ENCODE measurements around the gene EVI5L.
"Not testable (repeated sequence)": the region's sequence is repeated elsewhere in the genome, so short reads cannot be mapped to it uniquely, and the experiment has no call there.

EVI5L gene

GRCh38 chr19:7829561-7830271 lies at the start of gene EVI5L:
Gene EVI5L, plus strand, starts transcription at chr19:7830218. Its CDS starts 16,325 bp downstream, at chr19:7846543.
- in situ Hi-C loops (cut with MboI; ENCODE audit: low pct_unique_long_range_greater_than_20kb, low sequenced_read_pairs) = no loop called here
- DNase-seq = peak; percentile 100

- in situ Hi-C loops (cut with MboI; ENCODE audit: low pct_unique_long_range_greater_than_20kb, low sequenced_read_pairs) = no loop called here
- no peak for DNase-seq
These were observed 48.9 kb upstream of the EVI5L start for GRCh38 chr19:7781157-7781556.

- in situ Hi-C loops (cut with MboI; ENCODE audit: low pct_unique_long_range_greater_than_20kb, low sequenced_read_pairs) = no loop called here
- DNase-seq = peak; percentile 68
These were observed 46.0 kb upstream of the EVI5L start for GRCh38 chr19:7783991-7784423.

- in situ Hi-C loops (cut with MboI; ENCODE audit: low pct_unique_long_range_greater_than_20kb, low sequenced_read_pairs) = no loop called here
- DNase-seq = no peak
These were observed 45.2 kb upstream of the EVI5L start for GRCh38 chr19:7784856-7785255.

- in situ Hi-C loops (cut with MboI; ENCODE audit: low pct_unique_long_range_greater_than_20kb, low sequenced_read_pairs) = no loop called here
- no peak for DNase-seq
These were observed 42.9 kb upstream of the EVI5L start for GRCh38 chr19:7787141-7787540.

GRCh38 chr19:7787602-7788177 lies 42.3 kb upstream of the EVI5L start:
- no peak for DNase-seq
- in situ Hi-C loops (cut with MboI; ENCODE audit: low pct_unique_long_range_greater_than_20kb, low sequenced_read_pairs) = no loop called here

- in situ Hi-C loops (cut with MboI; ENCODE audit: low pct_unique_long_range_greater_than_20kb, low sequenced_read_pairs) = no loop called here
These were observed 41.7 kb upstream of the EVI5L start for GRCh38 chr19:7788178-7788932.

GRCh38 chr19:7788933-7789323 lies 41.1 kb upstream of the EVI5L start:
- no peak for DNase-seq
- in situ Hi-C loops (cut with MboI; ENCODE audit: low pct_unique_long_range_greater_than_20kb, low sequenced_read_pairs) = no loop called here

More at GRCh38 chr19:7788178-7788932, 41.7 kb upstream of the EVI5L start:
- DNase-seq = no peak

- DNase-seq = no peak
- in situ Hi-C loops (cut with MboI; ENCODE audit: low pct_unique_long_range_greater_than_20kb, low sequenced_read_pairs) = no loop called here
These were observed 40.6 kb upstream of the EVI5L start for GRCh38 chr19:7789447-7789846.

GRCh38 chr19:7790416-7790815 lies 39.6 kb upstream of the EVI5L start:
- in situ Hi-C loops (cut with MboI; ENCODE audit: low pct_unique_long_range_greater_than_20kb, low sequenced_read_pairs) = no loop called here
- no peak for DNase-seq

- no peak for DNase-seq
- in situ Hi-C loops (cut with MboI; ENCODE audit: low pct_unique_long_range_greater_than_20kb, low sequenced_read_pairs) = no loop called here
These were observed 37.7 kb upstream of the EVI5L start for GRCh38 chr19:7792281-7792680.

- DNase-seq; in situ Hi-C loops (cut with MboI; ENCODE audit: low pct_unique_long_range_greater_than_20kb, low sequenced_read_pairs): not testable (repeated sequence)
These were observed 37.3 kb upstream of the EVI5L start for GRCh38 chr19:7792701-7793100.

- no peak for DNase-seq
- in situ Hi-C loops (cut with MboI; ENCODE audit: low pct_unique_long_range_greater_than_20kb, low sequenced_read_pairs) = no loop called here
These were observed 36.5 kb upstream of the EVI5L start for GRCh38 chr19:7793493-7793892.

GRCh38 chr19:7795555-7796161 lies 34.4 kb upstream of the EVI5L start:
- in situ Hi-C loops (cut with MboI; ENCODE audit: low pct_unique_long_range_greater_than_20kb, low sequenced_read_pairs) = no loop called here
- DNase-seq = no peak

GRCh38 chr19:7799640-7800355 lies 30.2 kb upstream of the EVI5L start:
- in situ Hi-C loops (cut with MboI; ENCODE audit: low pct_unique_long_range_greater_than_20kb, low sequenced_read_pairs) = no loop called here
- DNase-seq = peak; percentile 77

- no peak for DNase-seq
- in situ Hi-C loops (cut with MboI; ENCODE audit: low pct_unique_long_range_greater_than_20kb, low sequenced_read_pairs) = no loop called here
These were observed 28.9 kb upstream of the EVI5L start for GRCh38 chr19:7801020-7801570.

- in situ Hi-C loops (cut with MboI; ENCODE audit: low pct_unique_long_range_greater_than_20kb, low sequenced_read_pairs) = no loop called here
- DNase-seq = no peak
These were observed 23.8 kb upstream of the EVI5L start for GRCh38 chr19:7806234-7806633.

GRCh38 chr19:7806876-7807275 lies 23.1 kb upstream of the EVI5L start:
- in situ Hi-C loops (cut with MboI; ENCODE audit: low pct_unique_long_range_greater_than_20kb, low sequenced_read_pairs) = no loop called here
- no peak for DNase-seq

- in situ Hi-C loops (cut with MboI; ENCODE audit: low pct_unique_long_range_greater_than_20kb, low sequenced_read_pairs) = no loop called here
- DNase-seq = no peak
These were observed 21.9 kb upstream of the EVI5L start for GRCh38 chr19:7808108-7808507.

Data from KBM-7 (cell line).